K562 (cell line): Measurements from ENCODE around the gene RER1. TPM values are rescaled to one million over a fixed set of nuclear protein-coding genes. Genes with fewer than 3 reads are reported as not detected.
A peak's percentile ranks its signal among the peaks of the same experiment; 100 is the strongest.

Source experiments
- BRD9 ChIP-seq: fragments of 450-650 bp; IDR thresholded peaks from 2 replicates; pipeline ENCODE4 v1.6.1; 2018; ENCODE audit warnings: low read depth; ENCODE audit not compliant: partially characterized antibody
- CBX1 ChIP-seq: sonication (generic); IDR thresholded peaks from 2 replicates; pipeline ENCODE4 v1.6.1; 2016; ENCODE audit warnings: antibody characterized with exemption, low read depth, mild to moderate bottlenecking
- EHMT2 ChIP-seq: fragments of 450-650 bp; IDR thresholded peaks from 2 replicates; pipeline ENCODE4 v1.6.1; 2018; ENCODE audit warnings: antibody characterized with exemption
- FIP1L1 ChIP-seq: fragments of 200-400 bp; formaldehyde crosslinking; IDR thresholded peaks from 2 replicates; pipeline ENCODE4 v1.6.1; 2018; ENCODE audit warnings: mild to moderate bottlenecking, low read depth, low read length; ENCODE audit not compliant: poor library complexity, severe bottlenecking
- HDGF ChIP-seq: fragments of 450-650 bp; IDR thresholded peaks from 2 replicates; pipeline ENCODE4 v1.6.1; 2016
- IFI16 ChIP-seq: fragments of 250-450 bp; sonication (Bioruptor Pico); IDR thresholded peaks from 2 replicates; pipeline ENCODE4 v2.1.2; 2022; ENCODE audit warnings: mild to moderate bottlenecking, inconsistent platforms
- LEF1 ChIP-seq: fragments of 450-650 bp; IDR thresholded peaks from 2 replicates; pipeline ENCODE4 v1.6.1; 2016; ENCODE audit warnings: mild to moderate bottlenecking
- NR2F6 ChIP-seq: fragments of 450-650 bp; formaldehyde crosslinking; IDR thresholded peaks from 2 replicates; pipeline ENCODE4 v1.4.0; 2020; ENCODE audit warnings: mild to moderate bottlenecking
- PHB ChIP-seq: fragments of 250-450 bp; sonication (Bioruptor Pico); IDR thresholded peaks from 2 replicates; pipeline ENCODE4 v1.5.0; 2021
- PTBP1 ChIP-seq: fragments of 200-400 bp; formaldehyde crosslinking; IDR thresholded peaks from 2 replicates; pipeline ENCODE4 v1.6.1; 2017; ENCODE audit warnings: low read depth, low read length
- RBFOX2 ChIP-seq: fragments of 200-400 bp; formaldehyde crosslinking; IDR thresholded peaks from 2 replicates; pipeline ENCODE4 v1.6.1; 2017; ENCODE audit warnings: low read depth, mild to moderate bottlenecking, low read length, moderate library complexity
- SMARCA4 ChIP-seq: fragments of 450-650 bp; IDR thresholded peaks from 2 replicates; pipeline ENCODE4 v1.6.1; 2016
- STAG1 ChIP-seq: sonication (generic); formaldehyde crosslinking; IDR thresholded peaks from 2 replicates; pipeline ENCODE4 v1.5.0; 2020; ENCODE audit warnings: missing genetic modification reagents, borderline replicate concordance
- SUPT5H ChIP-seq: fragments of 450-650 bp; IDR thresholded peaks from 2 replicates; pipeline ENCODE4 v1.6.1; 2016
- ZFP36 ChIP-seq: fragments of 150-350 bp; IDR thresholded peaks from 2 replicates; pipeline ENCODE4 v1.6.1; 2018; ENCODE audit warnings: low read length, low read depth; ENCODE audit not compliant: partially characterized antibody
- ZFX ChIP-seq: sonication (generic); formaldehyde crosslinking; IDR thresholded peaks from 2 replicates; pipeline ENCODE4 v1.8.0; 2022; ENCODE audit warnings: mild to moderate bottlenecking, missing genetic modification reagents, moderate library complexity
- ZNF41 ChIP-seq: fragments of 250-450 bp; sonication (Bioruptor Pico); conservative IDR thresholded peaks from 2 replicates; pipeline ENCODE4 v1.4.0; 2020; ENCODE audit warnings: mild to moderate bottlenecking
- polyA plus RNA-seq, 8 experiments: library from polyadenylated mRNA; depleted of rRNA in 4 of 8; stranded (reverse) in 5 of 8; unstranded in 3 of 8; fragments of >200 nt; fragmentation: Nextera tagmentation in 2 of 8; fragmentation: Illumina TruSeq in 1 of 8; extraction: Ambion mirVana in 2 of 8; extraction: Trizol in 1 of 8; gene quantifications; 2 replicates each; pipeline versions ENCODE4 v1.2.1 to v1.2.3, GENCODE V29; 2011 to 2014; ENCODE audit warnings: inconsistent platforms in 1 of 8, missing spikeins in 1 of 8
- total RNA-seq, 7 experiments: library from RNA; depleted of rRNA in 6 of 7; stranded (reverse); fragments of >200 nt in 6 of 7; fragmentation: Illumina TruSeq in 2 of 7; extraction: Trizol in 2 of 7; gene quantifications; 2 replicates each; pipeline versions ENCODE4 v1.2.1 to v1.2.3, GENCODE V29; 2011 to 2021; ENCODE audit warnings: low replicate concordance in 1 of 7
- TF ChIP-seq, protein P1 (sequence below): IDR thresholded peaks from 2 replicates; pipeline ENCODE4 v1.6.1; 2016; ENCODE audit warnings: missing genetic modification characterization, missing compliant biosample characterization
- TF ChIP-seq, protein P2 (sequence below): fragments of 150-350 bp; conservative IDR thresholded peaks from 2 replicates; pipeline ENCODE4 v1.6.1; 2014; ENCODE audit warnings: low read length
- TF ChIP-seq, protein P3 (sequence below): fragments of 200-800 bp; sonication (Bioruptor generic); IDR thresholded peaks from 2 replicates; pipeline ENCODE4 v1.6.1; 2017; ENCODE audit warnings: missing genetic modification characterization, missing compliant biosample characterization
- TF ChIP-seq, protein P4 (sequence below): fragments of 450-650 bp; formaldehyde crosslinking; IDR thresholded peaks from 2 replicates; pipeline ENCODE4 v1.4.0; 2020; ENCODE audit warnings: mild to moderate bottlenecking, moderate library complexity
- TF ChIP-seq, protein P5 (sequence below): sonication (generic); formaldehyde crosslinking; IDR thresholded peaks from 2 replicates; pipeline ENCODE4 v1.8.1; 2023; ENCODE audit warnings: mild to moderate bottlenecking, missing genetic modification reagents

The RER1 gene
- total and polyA plus RNA-seq, 9 of the 15 experiments (the other 6 are each of a cell fraction or from before 2014, with no cell fraction given) = 19.6 to 354 (median 183) TPM

DNA sequence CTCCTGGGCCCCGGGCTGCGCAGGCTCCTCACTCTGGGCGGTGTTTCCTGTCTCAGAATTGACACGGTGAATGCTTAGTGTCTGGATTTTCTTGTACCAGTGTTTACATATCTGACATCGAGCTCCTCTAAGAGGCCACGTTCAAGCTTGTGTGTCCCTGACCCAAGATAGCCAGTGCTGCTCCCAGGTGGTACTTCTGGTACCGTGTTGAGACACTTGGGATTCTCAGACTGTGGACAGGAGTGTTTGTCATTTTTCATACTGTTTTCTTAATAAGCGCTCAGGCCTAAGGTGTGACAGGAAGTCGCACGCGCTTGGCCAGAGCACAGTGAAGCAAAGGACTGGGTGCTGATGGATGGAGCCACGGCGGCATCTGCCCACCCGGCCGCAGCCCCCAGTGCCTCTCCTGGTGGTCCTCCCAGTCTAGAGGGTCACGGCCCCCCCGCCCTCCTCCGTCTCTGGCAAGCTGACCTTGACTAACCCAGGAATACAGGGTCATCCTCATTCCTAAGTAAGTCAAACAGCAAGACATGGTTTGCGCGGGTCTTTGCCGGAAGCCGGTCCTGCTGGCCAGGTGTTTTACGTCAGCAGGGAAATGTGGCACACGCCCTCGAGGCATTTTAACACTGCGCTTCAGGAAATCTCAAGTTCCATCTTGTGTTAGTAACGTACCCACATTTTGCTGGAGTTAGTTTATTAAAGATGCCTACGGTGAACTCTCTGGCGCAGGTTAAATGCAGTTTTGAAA, 12.7 kb downstream of the RER1 start (continued):
- TF ChIP-seq STAG1 (CRISPR knock-in tag) (no peak), ZFX (CRISPR knock-in tag) (no peak), HDGF (no peak), FIP1L1 (no peak), PTBP1 (no peak), SUPT5H (peak; percentile 14; the same call in 1 of the 2 replicates), EHMT2 (no peak), LEF1 (no peak), NR2F6 (no peak), ZFP36 (no peak), CBX1 (no peak), IFI16 (no peak), BRD9 (no peak), RBFOX2 (peak; percentile 51), PHB (CRISPR knock-in tag) (no peak), ZNF41 (CRISPR knock-in tag) (no peak), SMARCA4 (no peak)
- TF ChIP-seq, protein P1, sequence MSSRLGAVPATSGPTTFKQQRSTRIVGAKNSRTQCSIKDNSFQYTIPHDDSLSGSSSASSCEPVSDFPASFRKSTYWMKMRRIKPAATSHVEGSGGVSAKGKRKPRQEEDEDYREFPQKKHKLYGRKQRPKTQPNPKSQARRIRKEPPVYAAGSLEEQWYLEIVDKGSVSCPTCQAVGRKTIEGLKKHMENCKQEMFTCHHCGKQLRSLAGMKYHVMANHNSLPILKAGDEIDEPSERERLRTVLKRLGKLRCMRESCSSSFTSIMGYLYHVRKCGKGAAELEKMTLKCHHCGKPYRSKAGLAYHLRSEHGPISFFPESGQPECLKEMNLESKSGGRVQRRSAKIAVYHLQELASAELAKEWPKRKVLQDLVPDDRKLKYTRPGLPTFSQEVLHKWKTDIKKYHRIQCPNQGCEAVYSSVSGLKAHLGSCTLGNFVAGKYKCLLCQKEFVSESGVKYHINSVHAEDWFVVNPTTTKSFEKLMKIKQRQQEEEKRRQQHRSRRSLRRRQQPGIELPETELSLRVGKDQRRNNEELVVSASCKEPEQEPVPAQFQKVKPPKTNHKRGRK = no peak
- TF ChIP-seq, protein P2, sequence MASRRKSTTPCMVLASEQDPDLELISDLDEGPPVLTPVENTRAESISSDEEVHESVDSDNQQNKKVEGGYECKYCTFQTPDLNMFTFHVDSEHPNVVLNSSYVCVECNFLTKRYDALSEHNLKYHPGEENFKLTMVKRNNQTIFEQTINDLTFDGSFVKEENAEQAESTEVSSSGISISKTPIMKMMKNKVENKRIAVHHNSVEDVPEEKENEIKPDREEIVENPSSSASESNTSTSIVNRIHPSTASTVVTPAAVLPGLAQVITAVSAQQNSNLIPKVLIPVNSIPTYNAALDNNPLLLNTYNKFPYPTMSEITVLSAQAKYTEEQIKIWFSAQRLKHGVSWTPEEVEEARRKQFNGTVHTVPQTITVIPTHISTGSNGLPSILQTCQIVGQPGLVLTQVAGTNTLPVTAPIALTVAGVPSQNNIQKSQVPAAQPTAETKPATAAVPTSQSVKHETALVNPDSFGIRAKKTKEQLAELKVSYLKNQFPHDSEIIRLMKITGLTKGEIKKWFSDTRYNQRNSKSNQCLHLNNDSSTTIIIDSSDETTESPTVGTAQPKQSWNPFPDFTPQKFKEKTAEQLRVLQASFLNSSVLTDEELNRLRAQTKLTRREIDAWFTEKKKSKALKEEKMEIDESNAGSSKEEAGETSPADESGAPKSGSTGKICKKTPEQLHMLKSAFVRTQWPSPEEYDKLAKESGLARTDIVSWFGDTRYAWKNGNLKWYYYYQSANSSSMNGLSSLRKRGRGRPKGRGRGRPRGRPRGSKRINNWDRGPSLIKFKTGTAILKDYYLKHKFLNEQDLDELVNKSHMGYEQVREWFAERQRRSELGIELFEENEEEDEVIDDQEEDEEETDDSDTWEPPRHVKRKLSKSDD = no peak
- TF ChIP-seq, protein P3, sequence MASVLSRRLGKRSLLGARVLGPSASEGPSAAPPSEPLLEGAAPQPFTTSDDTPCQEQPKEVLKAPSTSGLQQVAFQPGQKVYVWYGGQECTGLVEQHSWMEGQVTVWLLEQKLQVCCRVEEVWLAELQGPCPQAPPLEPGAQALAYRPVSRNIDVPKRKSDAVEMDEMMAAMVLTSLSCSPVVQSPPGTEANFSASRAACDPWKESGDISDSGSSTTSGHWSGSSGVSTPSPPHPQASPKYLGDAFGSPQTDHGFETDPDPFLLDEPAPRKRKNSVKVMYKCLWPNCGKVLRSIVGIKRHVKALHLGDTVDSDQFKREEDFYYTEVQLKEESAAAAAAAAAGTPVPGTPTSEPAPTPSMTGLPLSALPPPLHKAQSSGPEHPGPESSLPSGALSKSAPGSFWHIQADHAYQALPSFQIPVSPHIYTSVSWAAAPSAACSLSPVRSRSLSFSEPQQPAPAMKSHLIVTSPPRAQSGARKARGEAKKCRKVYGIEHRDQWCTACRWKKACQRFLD (CRISPR knock-in tag) = no peak
- TF ChIP-seq, protein P4, sequence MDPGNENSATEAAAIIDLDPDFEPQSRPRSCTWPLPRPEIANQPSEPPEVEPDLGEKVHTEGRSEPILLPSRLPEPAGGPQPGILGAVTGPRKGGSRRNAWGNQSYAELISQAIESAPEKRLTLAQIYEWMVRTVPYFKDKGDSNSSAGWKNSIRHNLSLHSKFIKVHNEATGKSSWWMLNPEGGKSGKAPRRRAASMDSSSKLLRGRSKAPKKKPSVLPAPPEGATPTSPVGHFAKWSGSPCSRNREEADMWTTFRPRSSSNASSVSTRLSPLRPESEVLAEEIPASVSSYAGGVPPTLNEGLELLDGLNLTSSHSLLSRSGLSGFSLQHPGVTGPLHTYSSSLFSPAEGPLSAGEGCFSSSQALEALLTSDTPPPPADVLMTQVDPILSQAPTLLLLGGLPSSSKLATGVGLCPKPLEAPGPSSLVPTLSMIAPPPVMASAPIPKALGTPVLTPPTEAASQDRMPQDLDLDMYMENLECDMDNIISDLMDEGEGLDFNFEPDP = no peak
- TF ChIP-seq, protein P5, sequence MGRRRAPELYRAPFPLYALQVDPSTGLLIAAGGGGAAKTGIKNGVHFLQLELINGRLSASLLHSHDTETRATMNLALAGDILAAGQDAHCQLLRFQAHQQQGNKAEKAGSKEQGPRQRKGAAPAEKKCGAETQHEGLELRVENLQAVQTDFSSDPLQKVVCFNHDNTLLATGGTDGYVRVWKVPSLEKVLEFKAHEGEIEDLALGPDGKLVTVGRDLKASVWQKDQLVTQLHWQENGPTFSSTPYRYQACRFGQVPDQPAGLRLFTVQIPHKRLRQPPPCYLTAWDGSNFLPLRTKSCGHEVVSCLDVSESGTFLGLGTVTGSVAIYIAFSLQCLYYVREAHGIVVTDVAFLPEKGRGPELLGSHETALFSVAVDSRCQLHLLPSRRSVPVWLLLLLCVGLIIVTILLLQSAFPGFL (CRISPR knock-in tag) = no peak
